Measurements from ENCODE around the gene ITFG1. TPM values are rescaled to one million over a fixed set of nuclear protein-coding genes. Genes with fewer than 3 reads are reported as not detected.

The ITFG1 gene
- total RNA-seq, 3 donors from 2014 or later, result 42.3 to 55.2 (median 53.4) TPM

GRCh38 chr16:47310792-47311211 is 150.1 kb downstream of the ITFG1 start:
- H3K36me3 ChIP-seq, result no peaks in the 10 kb centered on the region
- TF ChIP-seq POLR2AphosphoS5 (IDR thresholded peaks at IDR 0.05) (no peak), CTCF (IDR thresholded peaks at IDR 0.05) (no peak), POLR2A (IDR thresholded peaks at IDR 0.05) (no peak)
- no peaks in the 10 kb centered on the region for H3K9me3 ChIP-seq
- H3K27me3 ChIP-seq, result no peaks in the 10 kb centered on the region
- H3K27ac ChIP-seq, result no peak overlapping the region
- no peak for DNase-seq (ENCODE audit: low spot score in 2 of 2)
- no peaks in the 10 kb centered on the region for H3K4me1 ChIP-seq
- H3K4me3 ChIP-seq, result no peak overlapping the region
- intact Hi-C loops (cut with DNase I; ENCODE audit: low total_unique reads), result no loop called here

- intact Hi-C loops (cut with DNase I; ENCODE audit: low total_unique reads), result no loop called here
- TF ChIP-seq POLR2A (IDR thresholded peaks at IDR 0.05), result no peak
- TF ChIP-seq CTCF (IDR thresholded peaks at IDR 0.05), result no peak
- no peak for TF ChIP-seq POLR2AphosphoS5 (IDR thresholded peaks at IDR 0.05)
- Histone ChIP-seq H3K4me3 (no peak overlapping the region), H3K9me3 (no peaks in the 10 kb centered on the region), H3K36me3 (no peaks in the 10 kb centered on the region), H3K4me1 (no peaks in the 10 kb centered on the region), H3K27ac (no peak overlapping the region), H3K27me3 (no peaks in the 10 kb centered on the region)
- no peak for DNase-seq (ENCODE audit: low spot score in 2 of 2)
Observed at GRCh38 chr16:47309581-47310312, 151.1 kb downstream of the ITFG1 start.

GRCh38 chr16:47308601-47309000 is 152.3 kb downstream of the ITFG1 start:
- no peaks in the 10 kb centered on the region for H3K27me3 ChIP-seq
- H3K9me3 ChIP-seq, result no peaks in the 10 kb centered on the region
- no peak for TF ChIP-seq CTCF (IDR thresholded peaks at IDR 0.05)
- TF ChIP-seq POLR2AphosphoS5 (IDR thresholded peaks at IDR 0.05), result no peak
- TF ChIP-seq POLR2A (IDR thresholded peaks at IDR 0.05), result no peak
- intact Hi-C loops (cut with DNase I; ENCODE audit: low total_unique reads), result no loop called here
- no peak overlapping the region for H3K27ac ChIP-seq
- H3K4me1 ChIP-seq, result no peaks in the 10 kb centered on the region
- no peak for DNase-seq (ENCODE audit: low spot score in 2 of 2)
- no peaks in the 10 kb centered on the region for H3K36me3 ChIP-seq
- H3K4me3 ChIP-seq, result no peak overlapping the region

- Histone ChIP-seq H3K27ac (no peak overlapping the region), H3K9me3 (no peaks in the 10 kb centered on the region), H3K27me3 (no peaks in the 10 kb centered on the region), H3K4me1 (no peaks in the 10 kb centered on the region), H3K4me3 (no peak overlapping the region), H3K36me3 (no peaks in the 10 kb centered on the region)
- TF ChIP-seq CTCF (IDR thresholded peaks at IDR 0.05), result no peak
- no peak for TF ChIP-seq POLR2AphosphoS5 (IDR thresholded peaks at IDR 0.05)
- TF ChIP-seq POLR2A (IDR thresholded peaks at IDR 0.05), result no peak
- intact Hi-C loops (cut with DNase I; ENCODE audit: low total_unique reads), result no loop called here
- no peak for DNase-seq (ENCODE audit: low spot score in 2 of 2)
Observed at GRCh38 chr16:47304563-47304962, 156.3 kb downstream of the ITFG1 start.

GRCh38 chr16:47299587-47299986 is 161.3 kb downstream of the ITFG1 start:
- H3K36me3 ChIP-seq, result no peaks in the 10 kb centered on the region
- no peak for DNase-seq (ENCODE audit: low spot score in 2 of 2)
- intact Hi-C loops (cut with DNase I; ENCODE audit: low total_unique reads), result no loop called here

More at GRCh38 chr16:47299587-47299986, 161.3 kb downstream of the ITFG1 start:
- Histone ChIP-seq H3K27ac (no peak overlapping the region), H3K4me3 (no peak overlapping the region), H3K27me3 (no peaks in the 10 kb centered on the region), H3K4me1 (no peaks in the 10 kb centered on the region), H3K9me3 (no peaks in the 10 kb centered on the region)
- TF ChIP-seq POLR2A (IDR thresholded peaks at IDR 0.05), result no peak
- no peak for TF ChIP-seq POLR2AphosphoS5 (IDR thresholded peaks at IDR 0.05)
- no peak for TF ChIP-seq CTCF (IDR thresholded peaks at IDR 0.05)

All from breast epithelium (tissue), 4 donors.